ENCODE data around the gene UNC13C. TPM values are rescaled to one million over a fixed set of nuclear protein-coding genes. Genes with fewer than 3 reads are reported as not detected.

The UNC13C gene
- total and polyA plus RNA-seq, 2 experiments from 2014 or later = not detected

DNA sequence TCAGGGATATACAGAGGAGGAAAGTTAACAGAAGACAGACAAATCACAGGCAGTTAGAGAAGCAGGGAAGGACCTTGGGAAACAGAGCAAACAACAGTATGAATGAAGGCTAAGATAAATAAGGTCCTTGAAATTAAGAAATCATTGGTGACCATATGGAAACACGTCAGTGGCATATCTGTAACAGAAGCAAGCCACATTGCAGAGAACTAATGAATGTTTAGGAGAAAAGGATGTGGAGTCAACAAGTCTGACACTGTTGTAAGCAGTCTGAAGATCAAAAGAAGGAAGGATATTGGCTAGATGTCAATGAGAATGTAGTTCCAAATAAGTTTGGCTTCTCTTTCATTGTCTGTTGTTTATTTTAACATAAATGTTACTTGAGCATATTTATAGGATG is 542.4 kb downstream of the UNC13C start:
- Histone ChIP-seq H3K9ac (no peak overlapping the region), H3K27ac (no peak overlapping the region), H3K4me2 (ENCODE audit: unreplicated experiment) (no peak overlapping the region), H3K79me2 (ENCODE audit: insufficient read depth) (no peaks in the 10 kb centered on the region), H3K9me2 (ENCODE audit: insufficient read depth) (no peaks in the 10 kb centered on the region), H3F3A (ENCODE audit: insufficient read depth) (no peaks in the 10 kb centered on the region), H3K36me3 (ENCODE audit: low read depth) (no peaks in the 10 kb centered on the region), H3K4me3 (no peak overlapping the region), H4K20me1 (ENCODE audit: insufficient read depth) (no peaks in the 10 kb centered on the region), H3K27me3 (replicated peaks; ENCODE audit: insufficient read depth) (no peaks in the 10 kb centered on the region), H3K9me3 (ENCODE audit: low read depth) (no peaks in the 10 kb centered on the region), H2AFZ (no peak overlapping the region), H3K4me1 (ENCODE audit: insufficient read depth) (no peaks in the 10 kb centered on the region)
- no peak for TF ChIP-seq EZH2 (IDR thresholded peaks at IDR 0.05; ENCODE audit: insufficient read depth, poor library complexity, severe bottlenecking)
- no peak for TF ChIP-seq EZH2phosphoT487 (IDR thresholded peaks at IDR 0.05; ENCODE audit: insufficient read depth, low read depth)
- 5 to 6% methylated on average over 1 of the region's 1 CpG for WGBS, 2 experiments (ENCODE audit: low coverage in 1 of 2, low lambda C conversion rate in 2 of 2, missing lambda C conversion rate in 2 of 2)
- in situ Hi-C loops (cut with MboI) = no loop called here
- DNase-seq = no peak

DNA sequence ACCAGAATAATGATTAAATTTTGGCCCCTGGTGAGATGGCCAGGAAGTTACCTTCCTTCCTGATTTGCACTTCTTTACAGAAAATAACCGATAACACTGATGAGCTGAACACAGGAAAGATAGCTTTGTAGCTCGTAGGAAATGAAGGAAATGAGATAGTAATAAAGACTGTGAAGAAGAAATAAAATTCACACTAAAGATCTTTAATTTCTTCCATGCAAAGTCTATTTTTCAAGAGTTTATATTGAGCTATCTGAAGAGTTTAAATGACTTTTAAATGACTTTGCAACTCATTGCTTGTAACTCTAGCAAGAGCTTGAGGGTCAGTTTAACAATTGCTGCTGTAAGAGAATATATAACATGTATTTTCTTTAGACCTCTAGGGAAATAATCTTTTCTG is 543.0 kb downstream of the UNC13C start:
- Histone ChIP-seq H3K36me3 (ENCODE audit: low read depth) (no peaks in the 10 kb centered on the region), H3K4me3 (no peak overlapping the region), H3K4me2 (ENCODE audit: unreplicated experiment) (no peak overlapping the region), H3K9ac (no peak overlapping the region), H3K9me2 (ENCODE audit: insufficient read depth) (no peaks in the 10 kb centered on the region), H3K9me3 (ENCODE audit: low read depth) (no peaks in the 10 kb centered on the region), H3F3A (ENCODE audit: insufficient read depth) (no peaks in the 10 kb centered on the region), H3K79me2 (ENCODE audit: insufficient read depth) (no peaks in the 10 kb centered on the region), H4K20me1 (ENCODE audit: insufficient read depth) (no peaks in the 10 kb centered on the region), H2AFZ (no peak overlapping the region), H3K4me1 (ENCODE audit: insufficient read depth) (no peaks in the 10 kb centered on the region), H3K27me3 (replicated peaks; ENCODE audit: insufficient read depth) (no peaks in the 10 kb centered on the region), H3K27ac (no peak overlapping the region)
- DNase-seq = no peak
- in situ Hi-C loops (cut with MboI) = no loop called here
- TF ChIP-seq EZH2 (IDR thresholded peaks at IDR 0.05; ENCODE audit: insufficient read depth, poor library complexity, severe bottlenecking) = no peak
- 5 to 11% methylated on average over 2 of the region's 2 CpGs for WGBS, 2 experiments (ENCODE audit: low coverage in 1 of 2, low lambda C conversion rate in 2 of 2, missing lambda C conversion rate in 2 of 2)

- TF ChIP-seq EZH2 (IDR thresholded peaks at IDR 0.05; ENCODE audit: insufficient read depth, poor library complexity, severe bottlenecking) (no peak), EZH2phosphoT487 (IDR thresholded peaks at IDR 0.05; ENCODE audit: insufficient read depth, low read depth) (no peak)
- Histone ChIP-seq H3K4me2 (ENCODE audit: unreplicated experiment) (no peak overlapping the region), H3K36me3 (ENCODE audit: low read depth) (no peaks in the 10 kb centered on the region), H3K9me2 (ENCODE audit: insufficient read depth) (no peaks in the 10 kb centered on the region), H3K27ac (no peak overlapping the region), H3K9me3 (ENCODE audit: low read depth) (no peaks in the 10 kb centered on the region), H3K4me3 (no peak overlapping the region), H3K27me3 (replicated peaks; ENCODE audit: insufficient read depth) (no peaks in the 10 kb centered on the region), H2AFZ (no peak overlapping the region), H3K9ac (no peak overlapping the region), H4K20me1 (ENCODE audit: insufficient read depth) (no peaks in the 10 kb centered on the region), H3K79me2 (ENCODE audit: insufficient read depth) (no peaks in the 10 kb centered on the region), H3K4me1 (ENCODE audit: insufficient read depth) (no peaks in the 10 kb centered on the region), H3F3A (ENCODE audit: insufficient read depth) (no peaks in the 10 kb centered on the region)
- WGBS, 2 experiments (ENCODE audit: low coverage in 1 of 2, low lambda C conversion rate in 2 of 2, missing lambda C conversion rate in 2 of 2) = 0 to 14% methylated on average over 1 of the region's 1 CpG
- in situ Hi-C loops (cut with MboI) = no loop called here
- DNase-seq = no peak
These were observed 549.8 kb downstream of the UNC13C start for GRCh38 chr15:54528021-54528420.

GRCh38 chr15:54540721-54541120 is 562.5 kb downstream of the UNC13C start:
- Histone ChIP-seq H3K4me3 (no peak overlapping the region), H3K27me3 (replicated peaks; ENCODE audit: insufficient read depth) (no peaks in the 10 kb centered on the region), H3K36me3 (ENCODE audit: low read depth) (no peaks in the 10 kb centered on the region), H3K9me3 (ENCODE audit: low read depth) (no peaks in the 10 kb centered on the region), H2AFZ (no peak overlapping the region), H4K20me1 (ENCODE audit: insufficient read depth) (no peaks in the 10 kb centered on the region), H3F3A (ENCODE audit: insufficient read depth) (no peaks in the 10 kb centered on the region), H3K9me2 (ENCODE audit: insufficient read depth) (no peaks in the 10 kb centered on the region), H3K9ac (no peak overlapping the region), H3K4me1 (ENCODE audit: insufficient read depth) (no peaks in the 10 kb centered on the region), H3K4me2 (ENCODE audit: unreplicated experiment) (no peak overlapping the region), H3K79me2 (ENCODE audit: insufficient read depth) (no peaks in the 10 kb centered on the region), H3K27ac (no peak overlapping the region)
- TF ChIP-seq EZH2phosphoT487 (IDR thresholded peaks at IDR 0.05; ENCODE audit: insufficient read depth, low read depth) = no peak
- TF ChIP-seq EZH2 (IDR thresholded peaks at IDR 0.05; ENCODE audit: insufficient read depth, poor library complexity, severe bottlenecking) = no peak
- WGBS, 2 experiments (ENCODE audit: low coverage in 1 of 2, low lambda C conversion rate in 2 of 2, missing lambda C conversion rate in 2 of 2) = 7 to 9% methylated on average over 6 of the region's 6 CpGs
- in situ Hi-C loops (cut with MboI) = no loop called here
- no peak for DNase-seq

DNA sequence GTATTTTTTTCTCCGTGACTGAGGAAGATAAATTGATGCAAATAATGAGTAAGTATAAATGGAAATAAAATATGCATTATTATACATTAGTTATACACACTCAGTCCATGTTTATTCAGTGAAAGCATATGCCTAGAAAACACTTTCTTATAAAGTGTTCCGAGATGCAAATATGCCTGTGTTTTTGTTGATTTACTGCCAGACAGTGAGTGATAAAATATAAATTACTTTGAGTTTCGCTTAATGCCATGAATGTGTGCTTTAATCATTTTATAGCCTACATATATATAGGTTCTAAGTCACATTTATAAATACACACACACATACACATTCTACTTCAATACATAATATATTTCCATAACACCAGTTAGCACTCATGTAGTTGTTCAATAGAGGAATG is 569.2 kb downstream of the UNC13C start:
- Histone ChIP-seq H3K4me2 (ENCODE audit: unreplicated experiment) (no peak overlapping the region), H3K9me3 (ENCODE audit: low read depth) (no peaks in the 10 kb centered on the region), H3K27me3 (replicated peaks; ENCODE audit: insufficient read depth) (no peaks in the 10 kb centered on the region), H3F3A (ENCODE audit: insufficient read depth) (no peaks in the 10 kb centered on the region), H3K4me3 (no peak overlapping the region), H3K9ac (no peak overlapping the region), H4K20me1 (ENCODE audit: insufficient read depth) (no peaks in the 10 kb centered on the region), H3K79me2 (ENCODE audit: insufficient read depth) (no peaks in the 10 kb centered on the region), H2AFZ (no peak overlapping the region), H3K9me2 (ENCODE audit: insufficient read depth) (no peaks in the 10 kb centered on the region), H3K27ac (no peak overlapping the region), H3K36me3 (ENCODE audit: low read depth) (no peaks in the 10 kb centered on the region), H3K4me1 (ENCODE audit: insufficient read depth) (no peaks in the 10 kb centered on the region)
- no peak for DNase-seq
- in situ Hi-C loops (cut with MboI) = no loop called here
- TF ChIP-seq EZH2phosphoT487 (IDR thresholded peaks at IDR 0.05; ENCODE audit: insufficient read depth, low read depth) (no peak), EZH2 (IDR thresholded peaks at IDR 0.05; ENCODE audit: insufficient read depth, poor library complexity, severe bottlenecking) (no peak)
- WGBS, 2 experiments (ENCODE audit: low coverage in 1 of 2, low lambda C conversion rate in 2 of 2, missing lambda C conversion rate in 2 of 2) = 17 to 21% methylated on average over 3 of the region's 3 CpGs
